Measurements from ENCODE around the gene MYBPC2. TPM values are rescaled to one million over a fixed set of nuclear protein-coding genes. Genes with fewer than 3 reads are reported as not detected.

Gene MYBPC2
- total and polyA plus RNA-seq, 9 of the 15 experiments (the other 6 are each of a cell fraction or from before 2014, with no cell fraction given) = 0.01 to 0.14 (median 0.04) TPM; not detected in 6

DNA sequence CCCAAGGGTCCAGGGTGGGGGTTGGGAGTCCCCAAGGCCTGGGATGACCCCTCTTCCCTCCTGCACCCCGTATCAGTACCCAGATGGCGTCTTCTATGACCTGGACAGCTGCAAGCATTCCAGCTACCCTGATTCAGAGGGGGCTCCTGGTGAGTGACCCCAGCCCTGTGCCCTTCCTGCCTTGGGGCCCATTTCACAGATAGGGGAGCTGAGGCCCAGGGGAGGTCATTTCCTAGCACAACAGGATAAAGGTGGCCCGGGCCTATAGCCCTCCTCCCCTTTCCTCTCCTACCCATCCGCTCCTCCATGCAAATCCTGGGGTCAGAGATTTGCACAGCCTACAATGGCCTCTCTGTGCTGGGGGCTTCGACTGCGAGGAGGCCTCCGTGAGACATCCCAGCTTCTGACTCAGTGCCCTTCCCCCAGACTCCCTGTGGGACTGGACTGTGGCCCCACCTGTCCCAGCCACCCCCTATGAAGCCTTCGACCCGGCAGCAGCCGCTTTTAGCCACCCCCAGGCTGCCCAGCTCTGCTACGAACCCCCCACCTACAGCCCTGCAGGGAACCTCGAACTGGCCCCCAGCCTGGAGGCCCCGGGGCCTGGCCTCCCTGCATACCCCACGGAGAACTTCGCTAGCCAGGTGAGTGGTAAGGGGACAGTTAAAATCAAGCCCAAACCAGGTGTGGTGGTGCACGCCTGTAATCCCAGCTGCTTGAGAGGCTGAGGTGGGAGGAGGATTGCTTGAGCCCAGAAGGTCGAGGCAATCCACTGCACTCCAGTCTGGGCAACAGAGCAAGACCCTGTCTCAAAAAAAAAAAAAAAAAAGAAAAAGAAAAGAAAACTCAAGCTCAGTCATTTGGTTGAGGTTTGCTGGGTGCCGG is 10.1 kb upstream of the MYBPC2 start:
- H3K27ac ChIP-seq (ENCODE audit: extremely low read depth, low read depth, low read length) = no peak overlapping the region
- no peaks in the 10 kb centered on the region for H3K9me1 ChIP-seq (ENCODE audit: control insufficient read depth, insufficient read depth, low read length)
- no peaks in the 10 kb centered on the region for H4K20me1 ChIP-seq (replicated peaks; ENCODE audit: control insufficient read depth, insufficient read depth, low read length)
- no peak for FAIRE-seq
- ChIA-PET CTCF (ENCODE audit: low intra/inter-chr PET ratio) (no interaction called here), POLR2A (interaction anchor here (1.8 kb wide), 1 partner anchor 37 kb away, joined by 4 read pairs; no protein-coding TSS in a partner anchor)
- no peak overlapping the region for H3K4me3 ChIP-seq
- intact Hi-C loops (cut with micrococcal nuclease) = no loop called here
- H3K36me3 ChIP-seq (ENCODE audit: control insufficient read depth, insufficient read depth, low read length) = no peaks in the 10 kb centered on the region; the same call in 2 of the 3 replicates
- no peak overlapping the region for H3K4me2 ChIP-seq (ENCODE audit: insufficient read depth, low read length)
- no peaks in the 10 kb centered on the region for H3K9me3 ChIP-seq (replicated peaks; ENCODE audit: control insufficient read depth, insufficient read depth, low read depth, low read length)
- no peak overlapping the region for H2AFZ ChIP-seq (ENCODE audit: low read depth, low read length)
- no TSS peak for BruUV-seq (replicated peaks)
- no peak overlapping the region; a peak in 1 of 4 replicates for H3K9ac ChIP-seq (ENCODE audit: insufficient read depth in 1 of 2, low read depth in 2 of 2, low read length in 2 of 2)
- no peaks in the 10 kb centered on the region for H3K79me2 ChIP-seq (ENCODE audit: control insufficient read depth, insufficient read depth, low read length)
- WGBS (ENCODE audit: insufficient coverage, low coverage, missing lambda C conversion rate) = 71% methylated on average over 13 of the region's 18 CpGs
- H3K4me1 ChIP-seq (replicated peaks in 1 of 2; ENCODE audit: control insufficient read depth in 2 of 2, insufficient read depth in 2 of 2, low read length in 2 of 2) = peaks cover 0 to 24% of the 10 kb centered on the region in 2 experiments; a peak in 2 of 5 replicates
- DNase-seq (ENCODE audit: extremely low read depth in 1 of 4, low spot score in 3 of 4) = no peak
- in situ Hi-C loops (cut with MboI) = no loop called here
- no peaks in the 10 kb centered on the region for H3K27me3 ChIP-seq (ENCODE audit: control insufficient read depth in 2 of 2, insufficient read depth in 2 of 2, low read length in 2 of 2)
- TF ChIP-seq HOXB6 (CRISPR knock-in tag; IDR thresholded peaks at IDR 0.05; ENCODE audit: borderline replicate concordance) (no peak), ESRRA (IDR thresholded peaks at IDR 0.05; ENCODE audit: borderline replicate concordance, low read depth) (0 out of 2 replicates have a peak, but pooled peaks have one; percentile 26), ZNF121 (CRISPR knock-in tag; conservative IDR thresholded peaks at IDR 0.05) (peak; percentile 83), SAP30 (IDR thresholded peaks at IDR 0.05; ENCODE audit: borderline replicate concordance, insufficient read depth, low read depth, low read length, poor library complexity, severe bottlenecking) (no peak), TFAP4 (CRISPR knock-in tag; IDR thresholded peaks at IDR 0.05; ENCODE audit: borderline replicate concordance) (no peak), TCF7L2 (IDR thresholded peaks at IDR 0.05; ENCODE audit: low read depth, low read length) (no peak), IFI16 (CRISPR knock-in tag; IDR thresholded peaks at IDR 0.05) (no peak), BRD4 (IDR thresholded peaks at IDR 0.05) (no peak), SMAD2 (IDR thresholded peaks at IDR 0.05; ENCODE audit: low read depth, low read length) (no peak)
- ATAC-seq = no peak

Data from K562 (cell line).